Cardiac muscle cell (in vitro differentiated cells and primary cell): ENCODE data around the gene WDPCP. TPM values are rescaled to one million over a fixed set of nuclear protein-coding genes. Genes with fewer than 3 reads are reported as not detected.

Source experiments
- DNase-seq, 2 donors: peaks; one replicate each; pipeline versions ENCODE4 v3.0.0 to v3.0.0-alpha.2; 2010 to 2017; ENCODE audit warnings: low read depth in 1 of 2, low spot score in 1 of 2
- H3K27ac ChIP-seq: fragments of 200-600 bp; sonication (generic); 2 replicates; pipeline ENCODE4 v1.5.1; 2016
- H3K27me3 ChIP-seq: fragments of 200-600 bp; sonication (generic); 2 replicates; pipeline ENCODE4 v1.6.0; 2016; ENCODE audit warnings: control low read depth
- H3K36me3 ChIP-seq: fragments of 200-600 bp; sonication (generic); 2 replicates; pipeline ENCODE4 v1.5.1; 2016; ENCODE audit warnings: control low read depth
- H3K4me1 ChIP-seq: fragments of 200-600 bp; sonication (generic); 2 replicates; pipeline ENCODE4 v1.8.1; 2017; ENCODE audit warnings: low read depth, mild to moderate bottlenecking, mixed run types
- H3K4me3 ChIP-seq: fragments of 200-600 bp; sonication (generic); 2 replicates; pipeline ENCODE4 v1.5.1; 2016; ENCODE audit warnings: mild to moderate bottlenecking
- H3K9me3 ChIP-seq: fragments of 200-600 bp; sonication (generic); 2 replicates; pipeline ENCODE4 v1.5.1; 2017; ENCODE audit warnings: low read depth, mild to moderate bottlenecking, control low read depth
- CTCF ChIP-seq: IDR thresholded peaks from 2 replicates; pipeline ENCODE4 v1.5.1; 2012; ENCODE audit warnings: low read depth, mild to moderate bottlenecking, low read length
- polyA plus RNA-seq: library from polyadenylated mRNA; unstranded; fragments of >200 nt; fragmentation: Nextera tagmentation; extraction: Ambion mirVana; gene quantifications from 2 replicates; pipeline ENCODE4 v1.2.1, GENCODE V29; 2016
- total RNA-seq: library from RNA; depleted of rRNA; stranded (reverse); fragments of >200 nt; gene quantifications from 2 replicates; pipeline ENCODE4 v1.2.3, GENCODE V29; 2016

WDPCP gene
- total and polyA plus RNA-seq, 2 experiments from 2014 or later = 6.7 to 9.2 TPM

DNA sequence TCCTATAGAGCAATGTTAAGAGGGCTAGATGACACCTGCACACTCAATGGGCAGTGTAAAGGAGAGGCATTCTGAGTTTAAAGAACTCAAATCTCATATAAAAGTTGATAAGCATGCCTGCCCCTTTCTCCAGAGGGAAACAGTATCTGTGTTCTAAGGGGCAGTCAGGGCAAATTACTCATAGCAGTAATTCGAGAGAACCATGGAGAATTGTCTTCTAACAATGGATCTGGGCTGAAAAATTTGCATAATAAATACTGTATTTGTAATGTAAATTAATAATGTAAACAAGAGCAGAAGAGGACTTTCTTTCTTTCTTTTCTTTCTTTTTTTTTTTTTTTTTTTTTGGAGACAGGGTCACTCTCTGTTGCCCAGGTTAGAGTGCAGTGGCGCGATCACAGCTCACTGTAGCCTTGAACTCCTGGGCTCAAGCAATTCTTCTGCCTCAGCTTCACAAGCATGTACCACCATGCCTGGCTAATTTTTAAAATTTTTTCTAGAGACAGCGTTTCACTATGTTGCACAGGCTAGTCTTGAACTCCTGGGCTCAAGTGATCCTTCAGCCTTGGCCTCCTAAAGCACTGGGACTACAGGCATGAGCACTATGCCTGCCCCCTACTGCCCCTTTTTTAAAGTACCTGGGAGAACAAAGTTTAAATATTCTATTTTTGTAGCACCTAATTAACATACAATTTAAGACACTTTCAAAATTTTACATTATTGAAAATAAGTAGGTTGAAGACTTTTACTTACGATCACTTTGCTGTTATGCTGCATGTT is 467.0 kb downstream of the WDPCP start:
- H3K27me3 ChIP-seq = no peaks in the 10 kb centered on the region
- no peaks in the 10 kb centered on the region for H3K9me3 ChIP-seq
- no peak for DNase-seq
- TF ChIP-seq CTCF = no peak
- no peak overlapping the region for H3K27ac ChIP-seq
- no peak overlapping the region for H3K4me3 ChIP-seq
- H3K4me1 ChIP-seq = no peaks in the 10 kb centered on the region
- no peaks in the 10 kb centered on the region for H3K36me3 ChIP-seq

DNA sequence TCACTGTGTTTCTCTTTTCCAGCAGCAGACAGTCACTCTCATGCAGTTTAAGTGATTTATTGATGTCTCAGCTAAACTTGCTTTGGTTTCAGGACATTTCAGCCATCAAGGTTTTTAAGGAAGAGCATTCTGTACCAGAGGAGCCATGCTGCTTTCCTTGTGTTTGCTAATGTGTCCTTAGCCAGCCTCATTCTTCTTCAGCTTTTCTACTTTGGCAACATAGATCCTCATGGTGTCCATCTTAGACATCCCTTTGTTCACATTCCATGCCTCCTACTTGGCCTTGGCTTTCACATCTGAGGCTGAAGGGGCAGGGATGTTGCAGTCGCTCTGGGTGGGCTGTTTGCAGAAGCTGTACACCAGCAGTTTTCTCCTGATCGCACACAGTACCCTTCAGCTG is 469.5 kb downstream of the WDPCP start:
- TF ChIP-seq CTCF = no peak
- H3K27me3 ChIP-seq = no peaks in the 10 kb centered on the region
- H3K36me3 ChIP-seq = no peaks in the 10 kb centered on the region
- no peak overlapping the region for H3K27ac ChIP-seq
- no peaks in the 10 kb centered on the region for H3K4me1 ChIP-seq
- H3K4me3 ChIP-seq = no peak overlapping the region
- no peak for DNase-seq
- H3K9me3 ChIP-seq = no peaks in the 10 kb centered on the region

DNA sequence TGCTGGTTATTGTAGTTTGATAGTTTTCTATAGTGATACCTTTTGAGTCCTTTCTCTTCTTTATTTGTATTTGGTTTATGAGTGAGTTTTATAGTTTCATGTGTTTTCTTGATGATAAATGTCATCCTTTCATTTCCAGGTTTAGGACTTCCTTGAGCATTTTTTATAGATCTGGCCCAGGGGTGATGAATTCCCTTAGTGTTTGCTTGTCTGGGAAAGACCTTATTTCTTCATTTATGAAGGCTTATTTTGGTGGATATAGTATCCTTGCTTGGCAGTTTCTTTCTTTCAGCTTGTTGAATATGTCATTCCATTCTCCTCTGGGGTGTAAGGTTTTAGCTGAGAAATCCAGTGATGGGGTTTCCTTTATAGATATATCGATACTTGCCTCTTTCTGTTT is 483.8 kb downstream of the WDPCP start:
- H3K36me3 ChIP-seq = no peaks in the 10 kb centered on the region
- no peak overlapping the region for H3K4me3 ChIP-seq
- H3K27me3 ChIP-seq = no peaks in the 10 kb centered on the region
- no peaks in the 10 kb centered on the region for H3K4me1 ChIP-seq
- DNase-seq = no peak
- TF ChIP-seq CTCF = no peak
- H3K27ac ChIP-seq = no peak overlapping the region
- H3K9me3 ChIP-seq = no peaks in the 10 kb centered on the region

DNA sequence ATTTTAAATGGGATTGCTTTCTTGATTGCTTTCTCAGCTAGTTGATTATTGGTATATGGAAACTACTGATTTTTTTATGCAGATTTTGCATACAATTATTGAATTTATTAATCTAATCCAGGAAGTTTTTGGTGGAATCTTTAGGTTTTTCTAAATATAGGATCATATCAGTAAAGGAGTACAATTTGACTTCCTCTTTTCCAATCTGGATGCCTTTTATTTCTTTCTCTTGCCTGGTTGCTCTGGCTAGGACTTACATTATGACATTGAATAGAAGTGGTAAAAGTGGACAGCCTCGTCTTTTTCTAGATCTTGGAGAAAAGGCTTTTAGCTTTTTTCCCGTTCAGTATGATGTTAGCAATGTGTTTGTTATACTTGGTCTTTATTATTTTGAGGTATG is 486.3 kb downstream of the WDPCP start:
- H3K4me3 ChIP-seq = no peak overlapping the region
- H3K36me3 ChIP-seq = no peaks in the 10 kb centered on the region
- TF ChIP-seq CTCF = no peak
- H3K4me1 ChIP-seq = no peaks in the 10 kb centered on the region
- no peaks in the 10 kb centered on the region for H3K9me3 ChIP-seq
- no peak for DNase-seq
- no peak overlapping the region for H3K27ac ChIP-seq
- no peaks in the 10 kb centered on the region for H3K27me3 ChIP-seq

DNA sequence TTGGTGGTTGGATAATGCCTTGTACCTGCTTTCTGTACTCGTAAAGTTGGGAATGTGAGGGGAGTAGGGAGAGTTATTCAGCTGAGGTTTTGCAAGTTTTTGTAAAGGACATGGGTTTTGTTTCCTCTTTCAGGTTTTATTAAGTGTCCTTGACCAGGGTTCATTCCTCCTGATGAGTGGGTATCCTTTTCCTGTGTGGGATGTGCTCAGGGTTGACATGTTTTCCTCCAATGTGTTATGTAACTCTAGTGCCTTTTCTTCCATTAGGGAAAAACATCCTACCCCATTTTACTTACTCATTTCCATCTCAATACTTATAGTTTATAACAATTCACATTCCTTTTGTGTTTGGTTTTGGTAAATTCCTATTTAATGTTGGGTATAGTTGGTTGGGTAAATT is 489.2 kb downstream of the WDPCP start:
- Histone ChIP-seq H3K4me1 (no peaks in the 10 kb centered on the region), H3K36me3 (no peaks in the 10 kb centered on the region), H3K27me3 (no peaks in the 10 kb centered on the region), H3K27ac (no peak overlapping the region), H3K4me3 (no peak overlapping the region), H3K9me3 (no peaks in the 10 kb centered on the region)
- DNase-seq = no peak
- TF ChIP-seq CTCF = no peak
